Upper lobe of left lung (tissue), 6 donors: ENCODE results near the gene NXPH1. TPM values are rescaled to one million over a fixed set of nuclear protein-coding genes. Genes with fewer than 3 reads are reported as not detected.
"Not testable (repeated sequence)": the region's sequence is repeated elsewhere in the genome, so short reads cannot be mapped to it uniquely, and the experiment has no call there.

ENCODE experiments used
- ATAC-seq, 2 donors: fragments of 200-7000 bp; cut with Tn5 transposase; one replicate each; pipeline ENCODE4 v1.9.1; 2022; ENCODE audit warnings: mild to moderate bottlenecking in 2 of 2, moderate library complexity in 2 of 2; ENCODE audit not compliant: low FRiP score in 2 of 2
- DNase-seq, 2 donors: peaks; one replicate each; pipeline ENCODE4 v3.0.0-alpha.2; 2019 to 2020
- H3K27ac ChIP-seq, 4 donors: fragments of 200-600 bp; sonication (generic); one replicate each; pipeline ENCODE4 v1.5.1; 2016 to 2019
- H3K27me3 ChIP-seq, 4 donors: fragments of 200-600 bp; sonication (generic); one replicate each; pipeline ENCODE4 v1.5.1; 2017 to 2019
- H3K36me3 ChIP-seq, 4 donors: fragments of 200-600 bp; sonication (generic); one replicate each; pipeline ENCODE4 v1.5.1; 2016 to 2019
- H3K4me1 ChIP-seq, 4 donors: fragments of 200-600 bp; sonication (generic); one replicate each; pipeline ENCODE4 v1.5.1; 2018 to 2019
- H3K4me3 ChIP-seq, 4 donors: fragments of 200-600 bp; sonication (generic); one replicate each; pipeline ENCODE4 v1.5.1; 2017 to 2019; ENCODE audit warnings: mild to moderate bottlenecking in 2 of 4, moderate library complexity in 1 of 4
- H3K9me3 ChIP-seq, 4 donors: fragments of 200-600 bp; sonication (generic); one replicate each; pipeline ENCODE4 v1.5.1; 2018 to 2019
- EP300 ChIP-seq, 4 donors: sonication (generic); formaldehyde crosslinking; IDR thresholded peaks; one replicate each; pipeline ENCODE4 v1.5.1; 2017; ENCODE audit warnings: antibody characterized with exemption in 4 of 4, control low read depth in 2 of 4
- POLR2A ChIP-seq, 4 donors: fragments of 450-650 bp; IDR thresholded peaks; one replicate each; pipeline ENCODE4 v1.5.1; 2016 to 2017; ENCODE audit warnings: antibody characterized with exemption in 4 of 4, mild to moderate bottlenecking in 2 of 4
- POLR2AphosphoS5 ChIP-seq, 2 donors: sonication (generic); formaldehyde crosslinking; IDR thresholded peaks; one replicate each; pipeline ENCODE4 v1.5.1; 2017; ENCODE audit warnings: antibody characterized with exemption in 2 of 2
- WGBS, 2 donors: methylation state at CpG; one replicate each; pipeline ENCODE4 v1.1.5; 2017 to 2018; 5-methylcytosine and 5-hydroxymethylcytosine counted together
- total RNA-seq, 6 donors: library from RNA; depleted of rRNA in 4 of 6; stranded (reverse); fragments of >200 nt in 4 of 6; gene quantifications; one replicate each; pipeline versions ENCODE4 v1.1.0 to v1.2.1, GENCODE V29; 2016 to 2021
- TF ChIP-seq, protein P1 (sequence below), 6 experiments: fragments of 450-650 bp in 4 of 6; fragments of 200-600 bp in 2 of 6; sonication (generic) in 2 of 6; IDR thresholded peaks; one replicate each; pipeline ENCODE4 v1.5.1; 2016 to 2019; ENCODE audit warnings: antibody characterized with exemption in 6 of 6
- donor health status: DM: no; HTN: no; CAD: no; lungs with moderate emphysema.
- donor health status: DM: no; HTN: yes; CAD: no; lungs with severe emphysema.

NXPH1 gene
- total RNA-seq, 6 donors from 2014 or later, result not detected

DNA sequence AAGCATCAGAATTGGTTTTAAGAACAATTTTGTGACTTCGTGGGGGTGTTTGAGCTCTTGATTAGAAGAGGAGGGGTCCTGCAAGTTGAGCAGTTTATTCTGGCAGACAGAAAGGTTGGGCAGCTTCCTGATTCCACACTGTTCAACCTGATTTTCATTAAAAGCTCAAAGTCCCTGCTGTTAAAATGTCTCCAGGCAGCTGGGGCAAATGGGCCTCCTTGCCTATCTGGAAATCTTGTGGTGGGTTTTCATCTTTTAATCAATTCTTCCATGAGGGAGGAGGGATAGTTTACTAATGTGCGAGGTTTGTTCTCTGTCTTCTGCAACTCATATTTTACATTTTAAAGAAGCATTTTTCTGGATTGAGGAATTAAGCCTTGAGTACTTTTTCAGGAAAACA, 276.7 kb downstream of the NXPH1 start:
- TF ChIP-seq POLR2AphosphoS5 (IDR thresholded peaks at IDR 0.05) (no peak), EP300 (IDR thresholded peaks at IDR 0.05) (no peak), POLR2A (IDR thresholded peaks at IDR 0.05) (no peak)
- TF ChIP-seq, protein P1, sequence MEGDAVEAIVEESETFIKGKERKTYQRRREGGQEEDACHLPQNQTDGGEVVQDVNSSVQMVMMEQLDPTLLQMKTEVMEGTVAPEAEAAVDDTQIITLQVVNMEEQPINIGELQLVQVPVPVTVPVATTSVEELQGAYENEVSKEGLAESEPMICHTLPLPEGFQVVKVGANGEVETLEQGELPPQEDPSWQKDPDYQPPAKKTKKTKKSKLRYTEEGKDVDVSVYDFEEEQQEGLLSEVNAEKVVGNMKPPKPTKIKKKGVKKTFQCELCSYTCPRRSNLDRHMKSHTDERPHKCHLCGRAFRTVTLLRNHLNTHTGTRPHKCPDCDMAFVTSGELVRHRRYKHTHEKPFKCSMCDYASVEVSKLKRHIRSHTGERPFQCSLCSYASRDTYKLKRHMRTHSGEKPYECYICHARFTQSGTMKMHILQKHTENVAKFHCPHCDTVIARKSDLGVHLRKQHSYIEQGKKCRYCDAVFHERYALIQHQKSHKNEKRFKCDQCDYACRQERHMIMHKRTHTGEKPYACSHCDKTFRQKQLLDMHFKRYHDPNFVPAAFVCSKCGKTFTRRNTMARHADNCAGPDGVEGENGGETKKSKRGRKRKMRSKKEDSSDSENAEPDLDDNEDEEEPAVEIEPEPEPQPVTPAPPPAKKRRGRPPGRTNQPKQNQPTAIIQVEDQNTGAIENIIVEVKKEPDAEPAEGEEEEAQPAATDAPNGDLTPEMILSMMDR (IDR thresholded peaks at IDR 0.05), result no peak
- no peak overlapping the region for H3K4me3 ChIP-seq

DNA sequence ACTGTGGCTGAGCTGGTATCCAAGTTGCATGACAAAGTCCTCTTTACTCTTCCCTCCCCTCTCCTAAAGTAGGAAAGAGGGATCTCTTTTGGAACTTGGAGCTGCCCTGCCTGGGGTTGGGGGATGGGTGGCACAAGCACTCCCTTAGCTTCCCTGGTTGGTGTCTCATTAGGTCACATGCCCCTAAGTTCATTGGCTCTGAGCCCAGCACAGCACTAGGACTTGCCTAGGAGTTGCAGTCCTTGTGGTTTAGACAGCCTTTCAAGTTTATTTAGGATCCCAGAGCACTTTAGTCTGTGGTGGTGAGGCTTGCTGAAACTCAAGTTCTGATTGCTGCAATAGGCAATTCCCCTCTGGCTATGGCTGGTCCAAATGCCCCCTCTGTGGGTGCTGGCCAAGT, 281.4 kb downstream of the NXPH1 start:
- H3K36me3 ChIP-seq, result no peaks in the 10 kb centered on the region
- no peak for ATAC-seq
- H3K4me1 ChIP-seq, result no peaks in the 10 kb centered on the region
- H3K27me3 ChIP-seq, result no peaks in the 10 kb centered on the region
- no peak for TF ChIP-seq POLR2AphosphoS5 (IDR thresholded peaks at IDR 0.05)
- TF ChIP-seq POLR2A (IDR thresholded peaks at IDR 0.05), result no peak
- TF ChIP-seq, protein P1 (IDR thresholded peaks at IDR 0.05), result no peak
- TF ChIP-seq EP300 (IDR thresholded peaks at IDR 0.05), result no peak
- no peak overlapping the region for H3K4me3 ChIP-seq
- peak in 1 of 2 donors; percentile 24 for DNase-seq
- H3K27ac ChIP-seq, result no peak overlapping the region
- H3K9me3 ChIP-seq, result no peaks in the 10 kb centered on the region

More for the DNA sequence above, 276.7 kb downstream of the NXPH1 start:
- Histone ChIP-seq H3K27me3 (no peaks in the 10 kb centered on the region), H3K9me3 (no peaks in the 10 kb centered on the region), H3K27ac (no peak overlapping the region), H3K4me1 (no peaks in the 10 kb centered on the region), H3K36me3 (no peaks in the 10 kb centered on the region)
- DNase-seq (no peak), ATAC-seq (no peak)
- WGBS, 2 donors, result 66 to 75% methylated on average over 2 of the region's 2 CpGs

DNA sequence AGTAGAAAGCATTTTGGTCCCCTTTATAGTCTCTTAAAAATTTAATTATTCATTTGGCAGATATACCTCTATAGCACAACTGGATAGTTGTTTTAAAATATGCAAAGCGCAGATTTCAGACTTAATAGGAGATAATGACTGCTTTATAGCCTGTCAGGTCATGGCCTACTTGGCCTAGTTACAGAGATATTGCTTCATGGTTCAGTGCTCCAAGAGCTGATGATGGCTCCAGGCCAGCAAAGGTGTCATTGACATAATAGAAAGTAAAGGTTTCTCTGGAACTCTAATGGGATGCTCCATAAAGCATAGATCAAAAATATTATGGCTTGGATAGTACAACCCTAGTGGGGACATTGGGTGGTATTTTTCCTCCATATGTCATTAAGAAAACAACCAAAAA, 285.7 kb downstream of the NXPH1 start:
- Histone ChIP-seq H3K27me3 (no peaks in the 10 kb centered on the region), H3K4me1 (no peaks in the 10 kb centered on the region), H3K9me3 (no peaks in the 10 kb centered on the region), H3K36me3 (no peaks in the 10 kb centered on the region), H3K4me3 (no peak overlapping the region), H3K27ac (no peak overlapping the region)
- 82 to 86% methylated on average over 1 of the region's 1 CpG for WGBS, 2 donors
- DNase-seq (no peak), ATAC-seq (no peak)
- TF ChIP-seq POLR2A (IDR thresholded peaks at IDR 0.05) (no peak), EP300 (IDR thresholded peaks at IDR 0.05) (no peak)
- TF ChIP-seq, protein P1 (IDR thresholded peaks at IDR 0.05), result no peak

DNA sequence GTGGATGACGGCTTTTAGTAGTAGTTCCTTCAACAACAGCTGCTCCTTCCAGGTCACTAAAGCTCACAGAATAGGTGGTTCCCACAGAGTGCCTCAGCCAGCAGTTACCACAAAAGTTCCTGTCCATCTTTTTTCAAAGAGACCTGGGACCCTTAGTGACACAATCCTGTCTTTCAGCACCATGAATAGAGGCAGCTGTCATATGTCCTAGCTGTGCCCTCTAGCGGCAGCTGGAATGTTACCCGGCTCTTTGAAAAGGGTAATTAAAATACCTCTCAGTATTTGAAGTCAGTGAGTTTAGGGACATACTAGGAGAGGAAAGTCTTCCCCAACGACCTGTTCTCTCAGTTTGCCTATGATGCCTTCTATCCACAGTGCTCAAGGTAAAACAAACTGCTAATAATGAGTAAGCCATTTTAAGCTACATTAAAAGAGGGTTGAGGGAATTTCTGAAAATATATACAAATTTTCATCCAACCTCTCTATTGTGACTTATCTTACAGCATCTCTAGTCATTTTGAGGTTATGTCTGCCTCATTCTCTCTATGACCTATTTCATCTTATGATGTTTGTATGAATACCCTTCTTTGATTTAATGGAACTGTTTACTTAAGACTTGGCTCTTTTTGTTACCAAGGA, 290.8 kb downstream of the NXPH1 start:
- no peaks in the 10 kb centered on the region for H3K27me3 ChIP-seq
- H3K4me1 ChIP-seq, result no peaks in the 10 kb centered on the region
- DNase-seq, result peak in 1 of 2 donors; percentile 23
- no peak overlapping the region for H3K27ac ChIP-seq
- WGBS, 2 donors, result 20 to 21% methylated on average over 4 of the region's 4 CpGs
- H3K9me3 ChIP-seq, result no peaks in the 10 kb centered on the region
- H3K4me3 ChIP-seq, result no peak overlapping the region
- no peak for ATAC-seq
- no peaks in the 10 kb centered on the region for H3K36me3 ChIP-seq
- no peak for TF ChIP-seq EP300 (IDR thresholded peaks at IDR 0.05)
- TF ChIP-seq, protein P1 (IDR thresholded peaks at IDR 0.05), result peak in 4 of 6 experiments; percentile 10 to 23 (median 16)
- TF ChIP-seq POLR2A (IDR thresholded peaks at IDR 0.05), result no peak
- TF ChIP-seq POLR2AphosphoS5 (IDR thresholded peaks at IDR 0.05), result no peak

DNA sequence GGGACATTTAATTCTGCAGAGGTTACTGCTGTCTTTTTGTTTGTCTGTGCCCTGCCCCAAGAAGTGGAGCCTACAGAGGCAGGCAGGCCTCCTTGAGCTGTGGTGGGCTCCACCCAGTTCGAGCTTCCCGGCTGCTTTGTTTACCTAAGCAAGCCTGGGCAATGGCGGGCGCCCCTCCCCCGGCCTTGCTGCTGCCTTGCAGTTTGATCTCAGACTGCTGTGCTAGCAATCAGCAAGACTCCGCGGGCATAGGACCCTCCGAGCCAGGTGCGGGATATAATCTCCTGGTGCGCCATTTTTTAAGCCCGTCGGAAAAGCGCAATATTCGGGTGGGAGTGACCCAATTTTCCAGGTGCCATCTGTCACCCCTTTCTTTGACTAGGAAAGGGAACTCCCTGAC, 298.3 kb downstream of the NXPH1 start:
- H3K27ac ChIP-seq, ATAC-seq, H3K36me3 ChIP-seq, H3K4me1 ChIP-seq, H3K9me3 ChIP-seq, H3K4me3 ChIP-seq, H3K27me3 ChIP-seq: not testable (repeated sequence)
- DNase-seq, result peak in 1 of 2 donors; percentile 63
- WGBS, 2 donors, result 87 to 90% methylated on average over 2 to 14 of the region's 14 CpGs
